Measurements from ENCODE around the gene SLC25A41. TPM values are rescaled to one million over a fixed set of nuclear protein-coding genes. Genes with fewer than 3 reads are reported as not detected.

The SLC25A41 gene
- total and polyA plus RNA-seq, 9 of the 15 experiments (the other 6 are each of a cell fraction or from before 2014, with no cell fraction given), result 0.08 to 4.2 (median 1.6) TPM

DNA sequence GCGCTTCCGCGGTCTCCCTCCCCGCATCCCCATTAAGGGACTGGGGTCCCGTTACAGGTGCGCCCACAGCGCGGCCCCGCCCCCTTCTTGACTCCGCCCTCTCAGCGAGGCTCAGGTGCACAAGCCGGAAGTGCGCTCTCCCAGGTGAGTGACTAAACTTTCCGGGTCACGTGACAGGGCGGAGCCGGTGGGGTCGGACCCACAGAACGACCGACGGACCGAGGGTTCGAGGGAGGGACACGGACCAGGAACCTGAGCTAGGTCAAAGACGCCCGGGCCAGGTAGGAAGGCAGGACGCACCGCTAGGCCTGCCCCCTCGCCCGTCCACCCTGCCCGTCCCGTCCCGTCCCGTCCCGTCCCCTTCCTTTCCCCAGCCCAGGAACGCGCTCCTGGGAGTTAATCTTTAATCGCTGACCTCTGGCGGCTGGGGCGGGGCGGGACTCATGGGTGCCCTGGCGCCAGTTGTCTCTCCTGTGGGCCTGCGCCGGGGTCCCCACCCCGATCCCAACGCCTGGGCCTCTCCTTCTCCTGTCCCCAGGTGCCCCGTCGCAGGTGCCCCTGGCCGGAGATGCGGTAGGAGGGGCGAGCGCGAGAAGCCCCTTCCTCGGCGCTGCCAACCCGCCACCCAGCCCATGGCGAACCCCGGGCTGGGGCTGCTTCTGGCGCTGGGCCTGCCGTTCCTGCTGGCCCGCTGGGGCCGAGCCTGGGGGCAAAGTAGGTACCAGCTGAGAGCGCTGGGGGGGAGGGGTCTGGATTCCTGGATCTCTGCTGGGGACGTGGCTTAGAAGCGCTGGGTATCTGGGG is 30.7 kb upstream of the SLC25A41 start, which contains the start of gene CRB3:
TSS of gene CRB3 (plus strand) at position 202 of the 804 bp plus-strand sequence. CDS start at position 633, 431 bp downstream.
- intact Hi-C loops (cut with micrococcal nuclease) (no loop called here), in situ Hi-C loops (cut with MboI) (no loop called here)
- no peak within 1 kb of the TSS for H3K4me3 ChIP-seq
- 28% methylated on average over 29 of the region's 65 CpGs for WGBS (ENCODE audit: insufficient coverage, low coverage, missing lambda C conversion rate)
- H3K36me3 ChIP-seq (ENCODE audit: control insufficient read depth, insufficient read depth, low read length), result no peaks in the 10 kb centered on the region
- H3K4me1 ChIP-seq (replicated peaks in 1 of 2; ENCODE audit: control insufficient read depth in 2 of 2, insufficient read depth in 2 of 2, low read length in 2 of 2), result peaks cover 3 to 38% of the 10 kb centered on the region in 2 experiments; a peak in 3 of 5 replicates
- POLR2A ChIA-PET, result no interaction called here
- DNase-seq (ENCODE audit: extremely low read depth in 1 of 4, low spot score in 3 of 4) (no peak), ATAC-seq (no peak), FAIRE-seq (no peak)
- H3K9ac ChIP-seq (ENCODE audit: insufficient read depth in 1 of 2, low read depth in 2 of 2, low read length in 2 of 2), result peak within 1 kb of the TSS in 1 of 2 experiments; percentile 53; a peak in 2 of 4 replicates
- no peaks in the 10 kb centered on the region for H3K9me3 ChIP-seq (replicated peaks; ENCODE audit: control insufficient read depth, insufficient read depth, low read depth, low read length)
- H3K27ac ChIP-seq (ENCODE audit: extremely low read depth, low read depth, low read length), result no peak within 1 kb of the TSS
- no peak within 1 kb of the TSS for H2AFZ ChIP-seq (ENCODE audit: low read depth, low read length)
- 0 out of 3 replicates have a peak, but pooled peaks cover 3% of the 10 kb centered on the region for H3K79me2 ChIP-seq (ENCODE audit: control insufficient read depth, insufficient read depth, low read length)
- peaks cover 8 to 21% of the 10 kb centered on the region in 2 experiments for H3K27me3 ChIP-seq (ENCODE audit: control insufficient read depth in 2 of 2, insufficient read depth in 2 of 2, low read length in 2 of 2)
- no peak within 1 kb of the TSS for H3K4me2 ChIP-seq (ENCODE audit: insufficient read depth, low read length)
- no peaks in the 10 kb centered on the region for H4K20me1 ChIP-seq (replicated peaks; ENCODE audit: control insufficient read depth, insufficient read depth, low read length)
- CTCF ChIA-PET (ENCODE audit: low intra/inter-chr PET ratio), result no interaction called here
- no peaks in the 10 kb centered on the region for H3K9me1 ChIP-seq (ENCODE audit: control insufficient read depth, insufficient read depth, low read length)
- BruUV-seq (replicated peaks), result no TSS peak
- no peak for TF ChIP-seq ETV1 (tag; conservative IDR thresholded peaks at IDR 0.05; ENCODE audit: low read depth)
- TF ChIP-seq CREB1 (IDR thresholded peaks at IDR 0.05), result no peak
- no peak for TF ChIP-seq CREB1 (CRISPR knock-in tag; IDR thresholded peaks at IDR 0.05)
- TF ChIP-seq, protein P1, sequence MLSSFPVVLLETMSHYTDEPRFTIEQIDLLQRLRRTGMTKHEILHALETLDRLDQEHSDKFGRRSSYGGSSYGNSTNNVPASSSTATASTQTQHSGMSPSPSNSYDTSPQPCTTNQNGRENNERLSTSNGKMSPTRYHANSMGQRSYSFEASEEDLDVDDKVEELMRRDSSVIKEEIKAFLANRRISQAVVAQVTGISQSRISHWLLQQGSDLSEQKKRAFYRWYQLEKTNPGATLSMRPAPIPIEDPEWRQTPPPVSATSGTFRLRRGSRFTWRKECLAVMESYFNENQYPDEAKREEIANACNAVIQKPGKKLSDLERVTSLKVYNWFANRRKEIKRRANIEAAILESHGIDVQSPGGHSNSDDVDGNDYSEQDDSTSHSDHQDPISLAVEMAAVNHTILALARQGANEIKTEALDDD (IDR thresholded peaks at IDR 0.05), result no peak
- TF ChIP-seq ZNF785 (CRISPR knock-in tag; IDR thresholded peaks at IDR 0.05), result no peak
- TF ChIP-seq, protein P2, sequence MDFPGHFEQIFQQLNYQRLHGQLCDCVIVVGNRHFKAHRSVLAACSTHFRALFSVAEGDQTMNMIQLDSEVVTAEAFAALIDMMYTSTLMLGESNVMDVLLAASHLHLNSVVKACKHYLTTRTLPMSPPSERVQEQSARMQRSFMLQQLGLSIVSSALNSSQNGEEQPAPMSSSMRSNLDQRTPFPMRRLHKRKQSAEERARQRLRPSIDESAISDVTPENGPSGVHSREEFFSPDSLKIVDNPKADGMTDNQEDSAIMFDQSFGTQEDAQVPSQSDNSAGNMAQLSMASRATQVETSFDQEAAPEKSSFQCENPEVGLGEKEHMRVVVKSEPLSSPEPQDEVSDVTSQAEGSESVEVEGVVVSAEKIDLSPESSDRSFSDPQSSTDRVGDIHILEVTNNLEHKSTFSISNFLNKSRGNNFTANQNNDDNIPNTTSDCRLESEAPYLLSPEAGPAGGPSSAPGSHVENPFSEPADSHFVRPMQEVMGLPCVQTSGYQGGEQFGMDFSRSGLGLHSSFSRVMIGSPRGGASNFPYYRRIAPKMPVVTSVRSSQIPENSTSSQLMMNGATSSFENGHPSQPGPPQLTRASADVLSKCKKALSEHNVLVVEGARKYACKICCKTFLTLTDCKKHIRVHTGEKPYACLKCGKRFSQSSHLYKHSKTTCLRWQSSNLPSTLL (IDR thresholded peaks at IDR 0.05), result no peak
- TF ChIP-seq, protein P3, sequence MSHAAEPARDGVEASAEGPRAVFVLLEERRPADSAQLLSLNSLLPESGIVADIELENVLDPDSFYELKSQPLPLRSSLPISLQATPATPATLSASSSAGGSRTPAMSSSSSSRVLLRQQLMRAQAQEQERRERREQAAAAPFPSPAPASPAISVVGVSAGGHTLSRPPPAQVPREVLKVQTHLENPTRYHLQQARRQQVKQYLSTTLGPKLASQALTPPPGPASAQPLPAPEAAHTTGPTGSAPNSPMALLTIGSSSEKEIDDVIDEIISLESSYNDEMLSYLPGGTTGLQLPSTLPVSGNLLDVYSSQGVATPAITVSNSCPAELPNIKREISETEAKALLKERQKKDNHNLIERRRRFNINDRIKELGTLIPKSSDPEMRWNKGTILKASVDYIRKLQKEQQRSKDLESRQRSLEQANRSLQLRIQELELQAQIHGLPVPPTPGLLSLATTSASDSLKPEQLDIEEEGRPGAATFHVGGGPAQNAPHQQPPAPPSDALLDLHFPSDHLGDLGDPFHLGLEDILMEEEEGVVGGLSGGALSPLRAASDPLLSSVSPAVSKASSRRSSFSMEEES (CRISPR knock-in tag; IDR thresholded peaks at IDR 0.05), result peak; percentile 94
- no peak for TF ChIP-seq ILF3 (IDR thresholded peaks at IDR 0.05; ENCODE audit: borderline replicate concordance)
- TF ChIP-seq, protein P4, sequence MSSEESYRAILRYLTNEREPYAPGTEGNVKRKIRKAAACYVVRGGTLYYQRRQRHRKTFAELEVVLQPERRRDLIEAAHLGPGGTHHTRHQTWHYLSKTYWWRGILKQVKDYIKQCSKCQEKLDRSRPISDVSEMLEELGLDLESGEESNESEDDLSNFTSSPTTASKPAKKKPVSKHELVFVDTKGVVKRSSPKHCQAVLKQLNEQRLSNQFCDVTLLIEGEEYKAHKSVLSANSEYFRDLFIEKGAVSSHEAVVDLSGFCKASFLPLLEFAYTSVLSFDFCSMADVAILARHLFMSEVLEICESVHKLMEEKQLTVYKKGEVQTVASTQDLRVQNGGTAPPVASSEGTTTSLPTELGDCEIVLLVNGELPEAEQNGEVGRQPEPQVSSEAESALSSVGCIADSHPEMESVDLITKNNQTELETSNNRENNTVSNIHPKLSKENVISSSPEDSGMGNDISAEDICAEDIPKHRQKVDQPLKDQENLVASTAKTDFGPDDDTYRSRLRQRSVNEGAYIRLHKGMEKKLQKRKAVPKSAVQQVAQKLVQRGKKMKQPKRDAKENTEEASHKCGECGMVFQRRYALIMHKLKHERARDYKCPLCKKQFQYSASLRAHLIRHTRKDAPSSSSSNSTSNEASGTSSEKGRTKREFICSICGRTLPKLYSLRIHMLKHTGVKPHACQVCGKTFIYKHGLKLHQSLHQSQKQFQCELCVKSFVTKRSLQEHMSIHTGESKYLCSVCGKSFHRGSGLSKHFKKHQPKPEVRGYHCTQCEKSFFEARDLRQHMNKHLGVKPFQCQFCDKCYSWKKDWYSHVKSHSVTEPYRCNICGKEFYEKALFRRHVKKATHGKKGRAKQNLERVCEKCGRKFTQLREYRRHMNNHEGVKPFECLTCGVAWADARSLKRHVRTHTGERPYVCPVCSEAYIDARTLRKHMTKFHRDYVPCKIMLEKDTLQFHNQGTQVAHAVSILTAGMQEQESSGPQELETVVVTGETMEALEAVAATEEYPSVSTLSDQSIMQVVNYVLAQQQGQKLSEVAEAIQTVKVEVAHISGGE (CRISPR knock-in tag; IDR thresholded peaks at IDR 0.05), result no peak
- no peak for TF ChIP-seq EGR1 (conservative IDR thresholded peaks at IDR 0.05)
- TF ChIP-seq ZNF76 (CRISPR knock-in tag; IDR thresholded peaks at IDR 0.05; ENCODE audit: borderline replicate concordance), result no peak
- no peak for TF ChIP-seq ADNP (tag; IDR thresholded peaks at IDR 0.05)
- no peak for TF ChIP-seq ZBED1 (IDR thresholded peaks at IDR 0.05)
